ENCODE data around the gene CCDC200.
A peak's percentile ranks its signal among the peaks of the same experiment; 100 is the strongest.
"Not testable (repeated sequence)": the region's sequence is repeated elsewhere in the genome, so short reads cannot be mapped to it uniquely, and the experiment has no call there.

The CCDC200 gene

DNA sequence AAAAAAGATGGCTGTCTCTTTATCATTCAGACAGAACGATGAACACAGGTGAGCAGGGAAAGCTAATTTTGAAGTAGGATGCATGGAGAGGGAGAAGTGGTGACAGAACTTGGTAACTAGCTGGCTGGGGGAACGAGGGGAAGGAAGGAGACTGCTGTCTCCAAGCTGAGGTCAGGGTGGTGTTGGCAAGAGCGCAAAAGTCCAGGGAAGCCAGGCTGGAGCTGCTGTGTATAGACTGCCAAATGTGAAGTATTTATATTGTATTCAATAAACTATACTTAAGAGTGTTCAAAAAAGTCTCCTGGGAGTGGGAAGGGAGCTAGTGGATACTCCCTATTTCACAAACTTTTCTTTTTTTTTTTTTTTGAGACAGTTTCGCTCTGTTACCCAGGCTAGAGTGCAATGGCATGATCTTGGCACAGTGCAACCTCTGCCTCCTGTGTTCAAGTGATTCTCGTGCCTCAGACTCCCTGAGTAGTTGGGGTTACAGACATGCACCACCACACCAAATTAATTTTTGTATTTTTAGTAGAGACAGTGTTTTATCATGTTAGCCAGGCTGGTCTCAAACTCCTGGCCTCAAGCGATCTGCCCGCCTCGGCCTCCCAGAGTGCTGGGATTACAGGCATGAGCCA, 8.6 kb downstream of the CCDC200 start:
- H3K4me1 Mint-ChIP-seq: peaks cover 17% of the 10 kb centered on the region
- H3K9me3 Mint-ChIP-seq: no peaks in the 10 kb centered on the region
- no peaks in the 10 kb centered on the region for H3K27me3 Mint-ChIP-seq
- no peak overlapping the region for H3K27ac Mint-ChIP-seq
- no peak overlapping the region for H3K4me3 Mint-ChIP-seq
- H3K36me3 Mint-ChIP-seq: peaks cover 56% of the 10 kb centered on the region
- no peak for ATAC-seq

DNA sequence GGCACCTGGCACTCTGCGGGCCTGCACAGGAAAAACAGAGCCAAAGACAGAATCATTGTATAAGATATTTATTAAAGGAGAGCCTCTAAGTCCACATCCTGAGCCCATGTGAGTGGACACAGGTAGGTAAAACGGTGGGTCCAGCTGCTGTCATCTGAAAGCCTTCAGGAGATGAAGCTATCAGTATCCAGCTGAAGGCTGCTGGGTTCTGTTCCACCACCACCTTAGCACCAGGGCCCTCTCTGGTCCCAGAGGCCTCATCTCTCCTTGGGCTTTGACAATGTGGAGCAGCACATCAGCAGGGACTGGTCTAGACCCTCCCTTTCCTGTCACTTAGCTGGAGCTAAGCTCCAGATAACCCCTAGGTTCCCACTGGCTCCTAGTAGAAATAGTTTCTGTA, 9.4 kb downstream of the CCDC200 start:
- Mint-ChIP-seq H3K27me3 (no peaks in the 10 kb centered on the region), H3K4me3 (no peak overlapping the region), H3K9me3 (no peaks in the 10 kb centered on the region), H3K4me1 (peaks cover 18% of the 10 kb centered on the region), H3K36me3 (peaks cover 49% of the 10 kb centered on the region), H3K27ac (peak overlapping the region; percentile 33)
- no peak for ATAC-seq

DNA sequence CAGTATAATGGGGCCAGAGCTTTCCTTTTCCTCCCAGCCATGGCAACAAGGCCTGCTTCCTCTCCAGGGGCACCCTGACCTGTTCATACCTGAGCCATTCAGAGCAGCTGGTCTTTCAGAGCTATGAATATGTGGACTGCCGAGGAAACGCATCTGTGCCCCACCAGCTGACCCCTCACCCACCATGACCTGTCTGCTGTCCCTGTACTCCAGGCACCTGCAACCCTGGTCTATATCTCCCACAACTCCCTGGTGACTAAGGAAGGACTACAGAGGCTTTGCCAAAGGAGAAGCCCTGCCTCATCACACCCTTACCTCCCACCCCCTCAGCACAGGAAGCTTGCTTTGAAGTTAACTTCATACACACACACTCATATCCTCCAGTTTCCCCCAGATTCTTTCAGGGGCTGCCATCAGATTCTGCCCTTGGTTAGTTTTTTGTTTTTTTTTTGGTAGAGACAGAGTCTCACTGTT, 10.8 kb downstream of the CCDC200 start:
- Mint-ChIP-seq H3K27ac (no peak overlapping the region), H3K9me3 (no peaks in the 10 kb centered on the region), H3K36me3 (peaks cover 45% of the 10 kb centered on the region), H3K4me3 (no peak overlapping the region), H3K27me3 (no peaks in the 10 kb centered on the region), H3K4me1 (peaks cover 31% of the 10 kb centered on the region)
- ATAC-seq: no peak

- Mint-ChIP-seq H3K36me3 (peaks cover 44% of the 10 kb centered on the region), H3K4me1 (peaks cover 38% of the 10 kb centered on the region), H3K27ac (no peak overlapping the region), H3K27me3 (no peaks in the 10 kb centered on the region), H3K9me3 (no peaks in the 10 kb centered on the region), H3K4me3 (no peak overlapping the region)
- ATAC-seq: no peak
These were observed 11.4 kb downstream of the CCDC200 start for GRCh38 chr17:43216762-43217613.

DNA sequence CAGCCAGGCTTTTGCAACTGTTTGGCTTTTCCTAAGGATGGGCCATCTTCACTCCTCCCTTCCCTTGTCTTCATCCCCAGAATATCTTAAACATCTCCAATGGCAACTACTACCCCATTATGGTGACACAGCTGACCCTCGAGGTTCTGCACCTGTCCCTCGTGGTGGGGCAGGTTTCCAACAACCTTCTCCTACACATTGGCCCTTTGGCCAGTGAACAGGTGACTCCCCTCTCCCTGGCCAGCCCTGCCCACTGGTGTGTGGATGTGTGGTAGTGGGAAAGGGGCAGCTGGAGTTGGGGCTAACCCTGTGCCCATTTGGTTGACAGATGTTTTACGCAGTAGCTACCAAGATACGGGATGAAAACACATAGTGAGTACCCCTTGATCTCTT, 12.1 kb downstream of the CCDC200 start:
- Mint-ChIP-seq H3K4me1 (peaks cover 38% of the 10 kb centered on the region), H3K4me3 (no peak overlapping the region), H3K9me3 (no peaks in the 10 kb centered on the region), H3K27me3 (no peaks in the 10 kb centered on the region), H3K36me3 (peaks cover 44% of the 10 kb centered on the region), H3K27ac (no peak overlapping the region)
- no peak for ATAC-seq

DNA sequence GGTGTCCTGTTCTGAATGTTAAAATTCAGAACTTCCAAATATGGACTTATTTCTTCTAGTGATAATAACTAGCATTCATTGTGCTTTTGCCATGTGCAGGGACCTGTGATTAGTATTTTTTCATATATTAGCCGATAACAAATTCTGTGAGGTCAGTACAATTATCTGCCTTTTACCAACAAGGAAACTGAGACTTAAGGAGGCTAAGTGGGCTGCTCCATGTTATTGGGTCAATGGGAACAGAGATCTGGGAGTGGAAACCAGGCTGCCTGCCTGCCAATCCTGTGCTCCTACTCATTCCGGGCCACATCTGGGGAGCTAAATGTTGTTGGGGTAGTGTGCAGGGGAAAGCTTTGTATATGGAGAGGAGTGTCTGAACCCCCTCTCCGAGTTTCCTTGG, 13.1 kb downstream of the CCDC200 start:
- H3K9me3 Mint-ChIP-seq: no peaks in the 10 kb centered on the region
- no peak overlapping the region for H3K4me3 Mint-ChIP-seq
- no peaks in the 10 kb centered on the region for H3K27me3 Mint-ChIP-seq
- peaks cover 41% of the 10 kb centered on the region for H3K4me1 Mint-ChIP-seq
- no peak overlapping the region for H3K27ac Mint-ChIP-seq
- H3K36me3 Mint-ChIP-seq: peaks cover 44% of the 10 kb centered on the region
- ATAC-seq: no peak

- peaks cover 35% of the 10 kb centered on the region for H3K4me1 Mint-ChIP-seq
- peaks cover 36% of the 10 kb centered on the region for H3K36me3 Mint-ChIP-seq
- no peaks in the 10 kb centered on the region for H3K27me3 Mint-ChIP-seq
- no peak for ATAC-seq
- H3K27ac Mint-ChIP-seq: peak overlapping the region; percentile 93
- H3K4me3 Mint-ChIP-seq: peak overlapping the region; percentile 99
- H3K9me3 Mint-ChIP-seq: no peaks in the 10 kb centered on the region
These were observed 14.9 kb downstream of the CCDC200 start for GRCh38 chr17:43213545-43213944.

DNA sequence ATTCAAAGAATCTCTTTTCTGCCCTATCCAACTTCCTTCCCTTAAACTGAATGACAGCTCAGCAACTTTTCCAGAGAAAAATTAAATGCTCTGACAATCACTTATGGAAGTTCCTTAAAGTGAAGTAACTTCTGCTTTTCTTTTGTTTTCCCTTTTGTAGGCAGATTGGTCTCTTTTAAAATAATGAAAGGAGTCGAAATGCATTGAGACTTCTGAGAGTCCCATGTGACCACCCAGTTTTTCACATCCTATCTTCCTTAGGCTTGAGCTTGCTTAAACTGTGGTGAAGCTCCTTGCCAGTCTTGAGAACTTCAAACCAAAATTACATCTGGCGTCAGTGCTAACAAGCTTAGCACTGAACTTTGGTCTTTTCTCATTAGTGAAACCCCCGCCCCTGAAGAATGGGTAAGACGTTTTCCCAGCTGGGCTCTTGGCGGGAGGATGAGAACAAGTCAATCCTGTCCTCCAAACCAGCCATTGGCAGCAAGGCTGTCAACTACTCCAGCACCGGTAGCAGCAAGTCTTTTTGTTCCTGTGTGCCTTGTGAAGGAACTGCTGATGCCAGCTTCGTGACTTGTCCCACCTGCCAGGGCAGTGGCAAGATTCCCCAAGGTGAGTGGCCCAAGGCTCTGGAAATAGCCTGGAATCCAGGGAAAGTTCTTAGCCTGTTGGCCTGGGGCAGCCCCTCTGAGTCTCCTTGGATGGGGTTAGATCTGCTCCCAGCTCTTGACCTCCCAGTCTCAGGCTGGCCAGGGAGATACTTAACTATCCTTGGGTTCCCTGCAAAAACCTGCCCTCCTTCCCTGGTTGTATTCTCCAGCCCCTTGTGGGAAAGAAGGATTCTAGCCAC, 15.6 kb downstream of the CCDC200 start:
- Mint-ChIP-seq H3K27ac (peak overlapping the region; percentile 93), H3K4me3 (peak overlapping the region; percentile 99), H3K4me1 (peaks cover 35% of the 10 kb centered on the region), H3K36me3 (peaks cover 37% of the 10 kb centered on the region), H3K9me3 (no peaks in the 10 kb centered on the region), H3K27me3 (no peaks in the 10 kb centered on the region)
- peak; percentile 41 for ATAC-seq

- ATAC-seq: peak; percentile 95
These were observed 16.7 kb downstream of the CCDC200 start, which contains the start of gene TMEM106A for GRCh38 chr17:43211480-43212402. Gene TMEM106A (plus strand): TSS chr17:43211875. CDS start chr17:43213042, 1,167 bp downstream.

DNA sequence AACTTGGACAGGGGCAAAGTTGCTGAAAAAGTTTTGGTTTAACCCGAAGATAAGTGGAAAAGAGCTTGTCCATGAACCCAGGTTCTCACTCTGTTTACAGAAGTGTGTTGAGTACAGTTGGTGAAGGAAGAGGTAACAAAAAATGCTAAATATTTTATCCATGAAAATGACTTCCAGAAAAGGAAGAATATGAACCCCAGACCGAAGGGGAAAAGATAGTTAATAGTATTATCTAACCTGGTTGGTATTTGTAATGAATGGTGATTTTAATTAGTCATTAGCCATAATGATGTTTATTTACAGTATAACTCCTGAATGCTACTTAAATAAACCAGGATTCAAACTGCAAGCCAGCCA, 17.3 kb downstream of the CCDC200 start:
- peaks cover 32% of the 10 kb centered on the region for H3K36me3 Mint-ChIP-seq
- ATAC-seq: no peak
- peaks cover 35% of the 10 kb centered on the region for H3K4me1 Mint-ChIP-seq
- H3K4me3 Mint-ChIP-seq: peak overlapping the region; percentile 99
- H3K27ac Mint-ChIP-seq: peak overlapping the region; percentile 93
- H3K9me3 Mint-ChIP-seq: no peaks in the 10 kb centered on the region
- H3K27me3 Mint-ChIP-seq: no peaks in the 10 kb centered on the region

More at GRCh38 chr17:43211480-43212402, 16.7 kb downstream of the CCDC200 start, which contains the start of gene TMEM106A:
- H3K36me3 Mint-ChIP-seq: peaks cover 34% of the 10 kb centered on the region
- peak within 1 kb of the TSS; percentile 99 for H3K4me3 Mint-ChIP-seq
- H3K27ac Mint-ChIP-seq: peak within 1 kb of the TSS; percentile 93
- peaks cover 35% of the 10 kb centered on the region for H3K4me1 Mint-ChIP-seq
- no peaks in the 10 kb centered on the region for H3K27me3 Mint-ChIP-seq
- H3K9me3 Mint-ChIP-seq: no peaks in the 10 kb centered on the region

DNA sequence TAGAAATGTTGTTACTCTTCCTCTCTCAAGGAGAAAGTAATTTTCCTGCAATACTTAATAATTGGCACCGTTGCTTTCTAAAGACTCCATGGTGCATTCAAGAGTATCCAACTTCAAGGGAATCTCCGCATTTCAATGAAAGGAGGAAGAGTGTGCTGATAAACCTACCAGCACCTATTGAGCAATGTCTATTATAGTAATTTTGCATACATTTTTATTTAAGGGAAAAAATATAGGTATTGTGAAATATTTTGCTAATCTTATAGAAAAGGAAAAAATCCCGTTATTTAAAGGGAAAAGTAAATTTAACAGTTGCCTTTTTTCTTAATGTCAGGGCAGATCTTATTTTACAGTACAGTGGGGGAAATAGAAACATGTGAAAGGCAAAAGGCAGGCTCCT, 17.8 kb downstream of the CCDC200 start:
- H3K4me3 Mint-ChIP-seq: peak overlapping the region; percentile 99
- H3K27me3 Mint-ChIP-seq: no peaks in the 10 kb centered on the region
- ATAC-seq: no peak
- H3K4me1 Mint-ChIP-seq: peaks cover 32% of the 10 kb centered on the region
- peak overlapping the region; percentile 93 for H3K27ac Mint-ChIP-seq
- no peaks in the 10 kb centered on the region for H3K9me3 Mint-ChIP-seq
- H3K36me3 Mint-ChIP-seq: peaks cover 30% of the 10 kb centered on the region

DNA sequence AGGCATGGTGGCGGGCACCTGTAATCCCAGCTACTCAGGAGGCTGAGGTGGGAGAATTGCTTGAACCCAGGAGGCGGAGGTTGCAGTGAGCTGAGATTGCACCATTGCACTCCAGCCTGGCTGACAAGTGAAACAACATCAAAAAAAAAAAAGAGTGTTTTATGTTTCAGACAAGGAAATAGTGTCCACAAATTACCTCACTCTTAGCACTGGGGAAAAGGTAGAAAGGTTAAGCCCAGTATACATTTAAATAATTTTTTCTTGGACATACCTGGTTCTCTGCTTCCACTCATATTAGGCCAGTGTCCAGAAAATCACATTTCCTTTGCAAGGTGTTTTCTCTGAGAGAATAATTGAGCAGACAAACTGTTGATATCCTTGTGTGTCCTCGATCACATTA, 25.4 kb downstream of the CCDC200 start:
- H3K9me3 Mint-ChIP-seq, H3K4me1 Mint-ChIP-seq, ATAC-seq, H3K27ac Mint-ChIP-seq, H3K27me3 Mint-ChIP-seq, H3K4me3 Mint-ChIP-seq: not testable (repeated sequence)
- peaks cover 52% of the 10 kb centered on the region for H3K36me3 Mint-ChIP-seq

- Mint-ChIP-seq H3K27ac (no peak overlapping the region), H3K27me3 (no peaks in the 10 kb centered on the region), H3K9me3 (no peaks in the 10 kb centered on the region), H3K4me1 (no peaks in the 10 kb centered on the region), H3K36me3 (peaks cover 58% of the 10 kb centered on the region), H3K4me3 (no peak overlapping the region)
- ATAC-seq: no peak
These were observed 28.3 kb downstream of the CCDC200 start for GRCh38 chr17:43200127-43200526.

DNA sequence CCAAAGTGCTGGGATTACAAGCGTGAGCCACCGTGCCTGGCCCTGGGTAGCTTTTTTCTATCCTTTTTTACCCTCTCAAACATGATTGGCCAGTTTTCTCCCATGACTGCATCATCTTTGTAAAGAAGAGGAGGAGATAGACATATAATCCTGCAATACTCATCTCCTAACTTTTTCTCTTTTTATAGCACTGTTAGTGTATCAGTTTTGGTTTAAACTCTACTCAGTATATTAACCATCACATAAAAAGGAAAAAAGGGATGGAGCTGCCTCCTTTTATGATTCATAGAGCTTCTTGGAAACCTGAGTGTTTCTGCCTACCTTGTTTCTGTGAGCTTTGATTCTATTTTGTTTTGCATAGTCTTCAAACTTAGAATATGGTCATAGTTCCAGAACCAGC, 28.8 kb downstream of the CCDC200 start:
- Mint-ChIP-seq H3K27me3 (no peaks in the 10 kb centered on the region), H3K4me1 (no peaks in the 10 kb centered on the region), H3K4me3 (no peak overlapping the region), H3K36me3 (peaks cover 61% of the 10 kb centered on the region), H3K9me3 (no peaks in the 10 kb centered on the region), H3K27ac (no peak overlapping the region)
- no peak for ATAC-seq

All from stimulated activated memory B cell treated with anti-CD40 and anti-IgM and Interleukin-4, amounts not matched to agents 10 μg/mL and 1 μg/mL and 100 μg/mL, for 72 hours (primary cell).